Trophoblast cell (in vitro differentiated cells and primary cell): ENCODE measurements around the gene ALKBH1.
A peak's percentile ranks its signal among the peaks of the same experiment; 100 is the strongest.
"Not testable (repeated sequence)": the region's sequence is repeated elsewhere in the genome, so short reads cannot be mapped to it uniquely, and the experiment has no call there.

Source experiments
- DNase-seq, 2 donors: peaks; one replicate each; pipeline ENCODE4 v3.0.0-alpha.2; 2016
- H2AFZ ChIP-seq: 2 replicates; pipeline ENCODE4 v1.6.1; 2013; ENCODE audit warnings: low read length, moderate library complexity, mild to moderate bottlenecking; ENCODE audit not compliant: insufficient read depth, poor library complexity
- H2AK5ac ChIP-seq: 2 replicates; pipeline ENCODE4 v1.6.1; 2013; ENCODE audit warnings: mild to moderate bottlenecking, low read length
- H2BK120ac ChIP-seq: 2 replicates; pipeline ENCODE4 v1.6.1; 2013; ENCODE audit warnings: low read length, mild to moderate bottlenecking, moderate library complexity; ENCODE audit not compliant: insufficient read depth, poor library complexity
- H2BK12ac ChIP-seq: 2 replicates; pipeline ENCODE4 v1.6.1; 2013; ENCODE audit warnings: mild to moderate bottlenecking, low read length, moderate library complexity
- H2BK5ac ChIP-seq: 2 replicates; pipeline ENCODE4 v1.6.1; 2013; ENCODE audit warnings: low read length, low read depth, moderate library complexity, mild to moderate bottlenecking; ENCODE audit not compliant: poor library complexity
- H3K14ac ChIP-seq: 2 replicates; pipeline ENCODE4 v1.6.1; 2013; ENCODE audit warnings: mild to moderate bottlenecking, low read length
- H3K18ac ChIP-seq: 2 replicates; pipeline ENCODE4 v1.6.1; 2013; ENCODE audit warnings: mild to moderate bottlenecking, low read length
- H3K23ac ChIP-seq: 2 replicates; pipeline ENCODE4 v1.6.1; 2013; ENCODE audit warnings: low read length
- H3K27ac ChIP-seq: 2 replicates; pipeline ENCODE4 v1.5.1; 2013; ENCODE audit warnings: low read depth, mild to moderate bottlenecking, inconsistent platforms, low read length, moderate library complexity
- H3K27me3 ChIP-seq: 2 replicates; pipeline ENCODE4 v1.6.1; 2013; ENCODE audit warnings: inconsistent platforms, mild to moderate bottlenecking, low read length, moderate library complexity; ENCODE audit not compliant: insufficient read depth
- H3K36me3 ChIP-seq, 2 experiments: 1 replicate in 1 of 2; 2 replicates in 1 of 2; pipeline ENCODE4 v1.6.1; 2013; ENCODE audit warnings: low read length in 2 of 2, mild to moderate bottlenecking in 2 of 2, moderate library complexity in 1 of 2; ENCODE audit not compliant: insufficient read depth in 2 of 2, control insufficient read depth in 1 of 2
- H3K4ac ChIP-seq: 2 replicates; pipeline ENCODE4 v1.6.1; 2013; ENCODE audit warnings: low read depth, mild to moderate bottlenecking, low read length, moderate library complexity
- H3K4me1 ChIP-seq, 2 experiments: 1 replicate in 1 of 2; 2 replicates in 1 of 2; pipeline ENCODE4 v1.6.1; 2013; ENCODE audit warnings: low read length in 2 of 2, mild to moderate bottlenecking in 2 of 2, moderate library complexity in 1 of 2; ENCODE audit not compliant: insufficient read depth in 2 of 2, control insufficient read depth in 1 of 2
- H3K4me2 ChIP-seq: 2 replicates; pipeline ENCODE4 v1.6.1; 2013; ENCODE audit warnings: inconsistent platforms, mild to moderate bottlenecking, low read length, moderate library complexity
- H3K4me3 ChIP-seq: 2 replicates; pipeline ENCODE4 v1.5.1; 2013; ENCODE audit warnings: mild to moderate bottlenecking, low read depth, low read length, inconsistent platforms
- H3K79me1 ChIP-seq: one replicate; pipeline ENCODE4 v1.6.1; 2013; ENCODE audit warnings: low read length
- H3K79me2 ChIP-seq: 2 replicates; pipeline ENCODE4 v1.6.1; 2013; ENCODE audit warnings: low read length, mild to moderate bottlenecking; ENCODE audit not compliant: control insufficient read depth, insufficient read depth, poor library complexity
- H3K9ac ChIP-seq: 2 replicates; pipeline ENCODE4 v1.6.1; 2013; ENCODE audit warnings: mild to moderate bottlenecking, low read length
- H3K9me3 ChIP-seq: 2 replicates; pipeline ENCODE4 v1.6.1; 2013; ENCODE audit warnings: low read depth, mild to moderate bottlenecking, control low read depth, inconsistent platforms, low read length; ENCODE audit not compliant: insufficient read depth
- H4K12ac ChIP-seq: 2 replicates; pipeline ENCODE4 v1.6.1; 2013; ENCODE audit warnings: low read depth, mild to moderate bottlenecking, low read length, moderate library complexity
- H4K8ac ChIP-seq: 2 replicates; pipeline ENCODE4 v1.6.1; 2013; ENCODE audit warnings: low read depth, mild to moderate bottlenecking, low read length, moderate library complexity
- H4K91ac ChIP-seq: one replicate; pipeline ENCODE4 v1.6.1; 2013; ENCODE audit warnings: low read depth, mild to moderate bottlenecking, low read length, moderate library complexity
- WGBS: extraction: QIAGEN DNeasy Blood & Tissue Kit; methylation state at CpG from one replicate; pipeline ENCODE4 v1.1.7; 2013; ENCODE audit warnings: missing lambda C conversion rate; ENCODE audit not compliant: insufficient read length, insufficient coverage; ENCODE audit errors: extremely low coverage; 5-methylcytosine and 5-hydroxymethylcytosine counted together

Gene ALKBH1

GRCh38 chr14:77635869-77636268 is 72.0 kb downstream of the ALKBH1 start:
- not testable (repeated sequence) for H3K4me3 ChIP-seq, DNase-seq, H3K14ac ChIP-seq, H3K79me2 ChIP-seq, H3K36me3 ChIP-seq, H4K91ac ChIP-seq, H2BK12ac ChIP-seq, H3K9ac ChIP-seq, H3K18ac ChIP-seq, H2BK120ac ChIP-seq, H3K27ac ChIP-seq, H2AFZ ChIP-seq, H4K12ac ChIP-seq, H3K23ac ChIP-seq, H3K27me3 ChIP-seq, H4K8ac ChIP-seq, H3K4me2 ChIP-seq, H3K9me3 ChIP-seq, H3K4me1 ChIP-seq, H3K79me1 ChIP-seq, H2BK5ac ChIP-seq, H3K4ac ChIP-seq, H2AK5ac ChIP-seq
- WGBS = no CpG with 5 or more reads among the region's 4 CpGs

- H3K4me2 ChIP-seq, H2BK12ac ChIP-seq, H3K79me2 ChIP-seq, H3K4ac ChIP-seq, H3K36me3 ChIP-seq, H3K9me3 ChIP-seq, H2BK120ac ChIP-seq, H2AFZ ChIP-seq, H3K27ac ChIP-seq, H3K23ac ChIP-seq, H3K9ac ChIP-seq, H4K8ac ChIP-seq, H3K4me3 ChIP-seq, H2AK5ac ChIP-seq, H3K79me1 ChIP-seq, H3K14ac ChIP-seq, H4K12ac ChIP-seq, H3K27me3 ChIP-seq, H3K4me1 ChIP-seq, H2BK5ac ChIP-seq, H3K18ac ChIP-seq, H4K91ac ChIP-seq: not testable (repeated sequence)
- peak; percentile 83 to 97 for DNase-seq
- no CpG with 5 or more reads among the region's 8 CpGs for WGBS
Measured at GRCh38 chr14:77635466-77635865, 72.4 kb downstream of the ALKBH1 start.

- H3K14ac ChIP-seq = no peak overlapping the region
- no peak overlapping the region for H3K18ac ChIP-seq
- no peaks in the 10 kb centered on the region for H3K36me3 ChIP-seq
- H2AFZ ChIP-seq = no peak overlapping the region
- no peak for DNase-seq
- no peak overlapping the region for H3K9ac ChIP-seq
- no peak overlapping the region for H2BK12ac ChIP-seq
- H3K4me3 ChIP-seq = no peak overlapping the region
- WGBS = no CpG with 5 or more reads among the region's 2 CpGs
- no peak overlapping the region for H3K4ac ChIP-seq
- peaks cover 8% of the 10 kb centered on the region for H3K9me3 ChIP-seq
- H2AK5ac ChIP-seq = no peak overlapping the region
- no peaks in the 10 kb centered on the region for H3K79me2 ChIP-seq
- H3K23ac ChIP-seq = no peak overlapping the region
- no peak overlapping the region for H2BK5ac ChIP-seq
- H4K12ac ChIP-seq = no peak overlapping the region
- H3K27me3 ChIP-seq = no peaks in the 10 kb centered on the region
- no peak overlapping the region for H3K4me2 ChIP-seq
- no peaks in the 10 kb centered on the region for H3K79me1 ChIP-seq
- no peaks in the 10 kb centered on the region for H3K4me1 ChIP-seq
- no peak overlapping the region for H2BK120ac ChIP-seq
- no peak overlapping the region for H4K91ac ChIP-seq
- H3K27ac ChIP-seq = no peak overlapping the region
- H4K8ac ChIP-seq = no peak overlapping the region
Measured at GRCh38 chr14:77630111-77630510, 77.7 kb downstream of the ALKBH1 start.

- Histone ChIP-seq H3K27ac (no peak overlapping the region), H3K36me3 (no peaks in the 10 kb centered on the region), H3K4me1 (no peaks in the 10 kb centered on the region), H3K4me3 (no peak overlapping the region), H3K27me3 (no peaks in the 10 kb centered on the region), H3K79me2 (no peaks in the 10 kb centered on the region), H4K91ac (no peak overlapping the region), H3K79me1 (no peaks in the 10 kb centered on the region), H2BK120ac (no peak overlapping the region), H3K14ac (no peak overlapping the region), H3K9me3 (no peaks in the 10 kb centered on the region), H3K23ac (no peak overlapping the region), H2BK12ac (no peak overlapping the region), H2AFZ (no peak overlapping the region), H3K9ac (no peak overlapping the region), H3K4ac (no peak overlapping the region), H3K18ac (no peak overlapping the region), H3K4me2 (no peak overlapping the region), H4K12ac (no peak overlapping the region), H2AK5ac (no peak overlapping the region), H2BK5ac (no peak overlapping the region), H4K8ac (no peak overlapping the region)
- no peak for DNase-seq
- WGBS = no CpG with 5 or more reads among the region's 3 CpGs
Measured at GRCh38 chr14:77625360-77625759, 82.5 kb downstream of the ALKBH1 start.
